PFSK-1 (cell line): ENCODE results near the gene PABPC4L.

ENCODE experiments used
- FOXP2 ChIP-seq: optimal IDR thresholded peaks from 2 replicates; pipeline ENCODE3; 2011; ENCODE audit warnings: borderline replicate concordance, control low read depth, inconsistent platforms; ENCODE audit not compliant: insufficient read depth; ENCODE audit errors: extremely low read length, extremely low read depth
- POLR2AphosphoS5 ChIP-seq: IDR thresholded peaks from 2 replicates; pipeline ENCODE4 v1.6.1; 2012; ENCODE audit warnings: low read depth, mild to moderate bottlenecking, control low read depth, low read length, moderate library complexity
- SIN3A ChIP-seq: IDR thresholded peaks from 2 replicates; pipeline ENCODE4 v1.6.1; 2012; ENCODE audit warnings: mild to moderate bottlenecking, low read length, moderate library complexity, borderline replicate concordance; ENCODE audit not compliant: insufficient read depth
- TAF1 ChIP-seq: IDR thresholded peaks from 2 replicates; pipeline ENCODE4 v1.6.1; 2012; ENCODE audit warnings: low read length, control low read depth, borderline replicate concordance; ENCODE audit not compliant: insufficient read depth
- TF ChIP-seq, protein P1 (sequence below), 2 experiments: IDR thresholded peaks; 2 replicates each; pipeline versions ENCODE4 v1.6.1 to v1.8.0; 2011 to 2012; ENCODE audit warnings: low read depth in 2 of 2, low read length in 2 of 2, control low read depth in 1 of 2, inconsistent platforms in 1 of 2, mild to moderate bottlenecking in 1 of 2, moderate library complexity in 1 of 2; ENCODE audit not compliant: insufficient read depth in 1 of 2

DNA sequence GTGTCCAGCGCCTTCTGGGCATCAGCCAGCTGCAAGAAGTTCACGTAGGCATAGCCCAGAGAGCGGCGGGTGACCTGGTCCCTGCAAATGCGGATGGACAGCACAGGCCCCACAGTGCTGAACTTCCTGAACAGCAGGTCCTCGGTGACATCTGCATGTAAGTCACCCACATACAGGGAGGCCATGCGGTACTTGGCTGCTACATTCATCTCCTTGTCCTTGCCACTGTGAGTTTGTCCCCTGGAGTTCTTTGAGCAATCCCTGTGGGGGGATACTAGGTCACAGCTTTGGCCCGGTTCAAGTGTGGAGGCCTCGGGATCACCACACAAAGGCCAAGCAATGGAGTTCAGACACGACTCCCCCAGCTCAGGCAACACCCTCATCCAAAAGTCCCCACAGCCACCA, 776 bp downstream of the PABPC4L start:
- TF ChIP-seq TAF1 (no peak), POLR2AphosphoS5 (no peak), SIN3A (no peak), FOXP2 (no peak)
- TF ChIP-seq, protein P1, sequence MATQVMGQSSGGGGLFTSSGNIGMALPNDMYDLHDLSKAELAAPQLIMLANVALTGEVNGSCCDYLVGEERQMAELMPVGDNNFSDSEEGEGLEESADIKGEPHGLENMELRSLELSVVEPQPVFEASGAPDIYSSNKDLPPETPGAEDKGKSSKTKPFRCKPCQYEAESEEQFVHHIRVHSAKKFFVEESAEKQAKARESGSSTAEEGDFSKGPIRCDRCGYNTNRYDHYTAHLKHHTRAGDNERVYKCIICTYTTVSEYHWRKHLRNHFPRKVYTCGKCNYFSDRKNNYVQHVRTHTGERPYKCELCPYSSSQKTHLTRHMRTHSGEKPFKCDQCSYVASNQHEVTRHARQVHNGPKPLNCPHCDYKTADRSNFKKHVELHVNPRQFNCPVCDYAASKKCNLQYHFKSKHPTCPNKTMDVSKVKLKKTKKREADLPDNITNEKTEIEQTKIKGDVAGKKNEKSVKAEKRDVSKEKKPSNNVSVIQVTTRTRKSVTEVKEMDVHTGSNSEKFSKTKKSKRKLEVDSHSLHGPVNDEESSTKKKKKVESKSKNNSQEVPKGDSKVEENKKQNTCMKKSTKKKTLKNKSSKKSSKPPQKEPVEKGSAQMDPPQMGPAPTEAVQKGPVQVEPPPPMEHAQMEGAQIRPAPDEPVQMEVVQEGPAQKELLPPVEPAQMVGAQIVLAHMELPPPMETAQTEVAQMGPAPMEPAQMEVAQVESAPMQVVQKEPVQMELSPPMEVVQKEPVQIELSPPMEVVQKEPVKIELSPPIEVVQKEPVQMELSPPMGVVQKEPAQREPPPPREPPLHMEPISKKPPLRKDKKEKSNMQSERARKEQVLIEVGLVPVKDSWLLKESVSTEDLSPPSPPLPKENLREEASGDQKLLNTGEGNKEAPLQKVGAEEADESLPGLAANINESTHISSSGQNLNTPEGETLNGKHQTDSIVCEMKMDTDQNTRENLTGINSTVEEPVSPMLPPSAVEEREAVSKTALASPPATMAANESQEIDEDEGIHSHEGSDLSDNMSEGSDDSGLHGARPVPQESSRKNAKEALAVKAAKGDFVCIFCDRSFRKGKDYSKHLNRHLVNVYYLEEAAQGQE (IDR thresholded peaks at IDR 0.05; ENCODE audit: insufficient read depth in 1 of 2, low read depth in 2 of 2, low read length in 2 of 2) = no peak
